Activated CD8-positive, alpha-beta T cell treated with anti-CD3 and anti-CD28 coated beads for 36 hours (primary cell): ENCODE measurements around the gene INSM1. TPM values are rescaled to one million over a fixed set of nuclear protein-coding genes. Genes with fewer than 3 reads are reported as not detected.

ENCODE experiments used
- ATAC-seq: fragments of 200-7000 bp; cut with Tn5 transposase; one replicate; pipeline ENCODE4 v1.10.0; 2021; ENCODE audit warnings: mild to moderate bottlenecking, moderate library complexity
- CTCF ChIA-PET: fragments of 350-600 bp; sonication (Branson Sonifier 250); formaldehyde crosslinking; loops from one replicate; lab custom pipeline; 2021; ENCODE audit warnings: antibody characterized with exemption; lab: Charles Lee
- POLR2A ChIA-PET: fragments of 350-600 bp; sonication (Branson Sonifier 250); formaldehyde crosslinking; loops from one replicate; lab custom pipeline; 2021; ENCODE audit warnings: antibody characterized with exemption; lab: Charles Lee
- DNase-seq: peaks from one replicate; pipeline ENCODE4 v3.0.0-alpha.2; 2020
- H3K27ac Mint-ChIP-seq: one replicate; pipeline ENCODE4 v1.8.0; 2021; ENCODE audit warnings: mild to moderate bottlenecking, mixed read lengths
- H3K27me3 Mint-ChIP-seq: one replicate; pipeline ENCODE4 v1.8.0; 2021; ENCODE audit warnings: mixed read lengths
- H3K36me3 Mint-ChIP-seq: one replicate; pipeline ENCODE4 v1.8.0; 2021; ENCODE audit warnings: low read depth, mixed read lengths
- H3K4me1 Mint-ChIP-seq: one replicate; pipeline ENCODE4 v1.8.0; 2021; ENCODE audit warnings: low read depth, mixed read lengths
- H3K4me3 Mint-ChIP-seq: one replicate; pipeline ENCODE4 v1.8.0; 2021; ENCODE audit warnings: mild to moderate bottlenecking, moderate library complexity, mixed read lengths
- H3K9me3 Mint-ChIP-seq: one replicate; pipeline ENCODE4 v1.8.0; 2021; ENCODE audit warnings: mixed read lengths
- intact Hi-C: fragments of 100-400 bp; cut with micrococcal nuclease; formaldehyde crosslinking; loops from one replicate; pipeline ENCODE4 v1.10.0; 2022
- total RNA-seq, 2 experiments: library from RNA; stranded (reverse); gene quantifications; one replicate each; pipeline ENCODE4 v1.2.3, GENCODE V29; 2021
- TF ChIP-seq, protein P1 (sequence below): fragments of 200-600 bp; IDR thresholded peaks from one replicate; pipeline ENCODE4 v1.8.0; 2022; ENCODE audit warnings: antibody characterized with exemption, mild to moderate bottlenecking

Gene INSM1
- total RNA-seq, 2 experiments from 2014 or later, result 0.76 to 0.99 TPM

DNA sequence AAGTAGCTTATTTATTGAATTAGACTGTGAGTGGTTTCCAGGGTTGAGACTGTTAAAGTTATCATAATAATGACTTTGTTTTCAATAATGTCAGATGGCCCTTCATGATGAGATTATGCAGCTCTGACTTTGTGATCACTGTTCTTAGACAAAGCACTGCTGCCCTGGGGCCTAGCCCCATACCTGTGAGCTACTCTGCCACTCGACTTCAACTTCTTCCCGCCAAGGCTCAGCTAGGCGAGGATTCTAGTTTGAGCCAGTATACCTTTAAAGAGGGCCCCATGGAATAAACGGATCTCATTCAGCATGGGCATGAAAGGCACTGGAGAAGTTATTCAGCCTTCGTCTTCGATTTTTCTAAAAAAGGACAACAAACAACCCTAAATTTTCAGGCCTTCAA is 45.0 kb upstream of the INSM1 start:
- ChIA-PET CTCF (no interaction called here), POLR2A (no interaction called here)
- TF ChIP-seq, protein P1, sequence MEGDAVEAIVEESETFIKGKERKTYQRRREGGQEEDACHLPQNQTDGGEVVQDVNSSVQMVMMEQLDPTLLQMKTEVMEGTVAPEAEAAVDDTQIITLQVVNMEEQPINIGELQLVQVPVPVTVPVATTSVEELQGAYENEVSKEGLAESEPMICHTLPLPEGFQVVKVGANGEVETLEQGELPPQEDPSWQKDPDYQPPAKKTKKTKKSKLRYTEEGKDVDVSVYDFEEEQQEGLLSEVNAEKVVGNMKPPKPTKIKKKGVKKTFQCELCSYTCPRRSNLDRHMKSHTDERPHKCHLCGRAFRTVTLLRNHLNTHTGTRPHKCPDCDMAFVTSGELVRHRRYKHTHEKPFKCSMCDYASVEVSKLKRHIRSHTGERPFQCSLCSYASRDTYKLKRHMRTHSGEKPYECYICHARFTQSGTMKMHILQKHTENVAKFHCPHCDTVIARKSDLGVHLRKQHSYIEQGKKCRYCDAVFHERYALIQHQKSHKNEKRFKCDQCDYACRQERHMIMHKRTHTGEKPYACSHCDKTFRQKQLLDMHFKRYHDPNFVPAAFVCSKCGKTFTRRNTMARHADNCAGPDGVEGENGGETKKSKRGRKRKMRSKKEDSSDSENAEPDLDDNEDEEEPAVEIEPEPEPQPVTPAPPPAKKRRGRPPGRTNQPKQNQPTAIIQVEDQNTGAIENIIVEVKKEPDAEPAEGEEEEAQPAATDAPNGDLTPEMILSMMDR, result no peak
- no peaks in the 10 kb centered on the region for H3K4me1 Mint-ChIP-seq
- H3K36me3 Mint-ChIP-seq, result no peaks in the 10 kb centered on the region
- no peak overlapping the region for H3K4me3 Mint-ChIP-seq
- H3K27me3 Mint-ChIP-seq, result peaks cover 7% of the 10 kb centered on the region
- DNase-seq (no peak), ATAC-seq (no peak)
- no peaks in the 10 kb centered on the region for H3K9me3 Mint-ChIP-seq
- no peak overlapping the region for H3K27ac Mint-ChIP-seq
- intact Hi-C loops, result no loop called here

DNA sequence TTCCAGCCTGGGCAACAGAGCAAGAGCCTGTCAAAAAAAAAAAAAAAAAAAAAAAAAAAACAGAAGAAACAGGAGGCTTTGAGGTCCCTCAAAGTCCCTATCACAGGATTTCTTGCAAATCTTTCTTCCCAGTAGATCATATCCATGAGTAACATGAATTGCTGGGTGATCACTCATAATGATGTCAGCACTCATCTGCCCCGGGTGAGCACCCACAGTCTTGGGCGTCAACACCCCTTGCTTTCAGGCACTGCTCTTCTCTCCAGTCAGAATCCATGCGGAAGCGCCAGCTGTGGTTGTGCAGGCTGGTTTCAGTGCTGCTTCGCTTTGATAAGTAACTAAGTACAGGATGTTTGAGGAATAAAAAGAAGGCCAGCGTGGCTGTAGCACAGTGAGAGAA is 40.2 kb upstream of the INSM1 start:
- ChIA-PET POLR2A (interaction anchor here (1.0 kb wide), 1 partner anchor 14 kb away, joined by 3 read pairs; no protein-coding TSS in a partner anchor), CTCF (no interaction called here)
- Mint-ChIP-seq H3K9me3 (no peaks in the 10 kb centered on the region), H3K27me3 (peaks cover 6% of the 10 kb centered on the region), H3K27ac (no peak overlapping the region), H3K4me3 (no peak overlapping the region), H3K36me3 (no peaks in the 10 kb centered on the region), H3K4me1 (no peaks in the 10 kb centered on the region)
- ATAC-seq, result no peak
- intact Hi-C loops, result no loop called here
- TF ChIP-seq, protein P1, result no peak
- no peak for DNase-seq

DNA sequence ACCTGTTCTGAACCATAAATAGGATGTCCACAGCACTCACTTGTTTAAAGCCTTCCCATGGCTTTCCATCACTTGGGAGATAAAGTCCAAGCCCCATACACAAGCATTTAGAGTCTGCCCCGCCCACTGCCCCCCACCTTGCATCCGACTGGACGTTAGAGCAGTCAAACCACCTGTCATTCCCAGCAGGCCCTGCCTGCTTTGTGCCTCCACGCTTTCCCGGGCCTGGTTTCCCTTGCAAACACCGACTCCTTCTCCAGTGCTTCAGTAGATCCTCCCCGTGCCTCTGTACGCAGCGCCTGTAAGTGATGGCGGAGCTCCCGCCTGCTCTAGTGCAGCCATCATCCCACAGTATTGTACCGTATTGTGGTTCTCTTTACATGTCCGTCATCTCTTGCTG is 38.3 kb upstream of the INSM1 start:
- peaks cover under 1% of the 10 kb centered on the region for H3K4me1 Mint-ChIP-seq
- TF ChIP-seq, protein P1, result no peak
- H3K4me3 Mint-ChIP-seq, result no peak overlapping the region
- intact Hi-C loops, result no loop called here
- no peak overlapping the region for H3K27ac Mint-ChIP-seq
- no peaks in the 10 kb centered on the region for H3K36me3 Mint-ChIP-seq
- no peaks in the 10 kb centered on the region for H3K9me3 Mint-ChIP-seq
- DNase-seq (no peak), ATAC-seq (no peak)
- peaks cover 11% of the 10 kb centered on the region for H3K27me3 Mint-ChIP-seq
- POLR2A ChIA-PET, result no interaction called here
- CTCF ChIA-PET, result no interaction called here

DNA sequence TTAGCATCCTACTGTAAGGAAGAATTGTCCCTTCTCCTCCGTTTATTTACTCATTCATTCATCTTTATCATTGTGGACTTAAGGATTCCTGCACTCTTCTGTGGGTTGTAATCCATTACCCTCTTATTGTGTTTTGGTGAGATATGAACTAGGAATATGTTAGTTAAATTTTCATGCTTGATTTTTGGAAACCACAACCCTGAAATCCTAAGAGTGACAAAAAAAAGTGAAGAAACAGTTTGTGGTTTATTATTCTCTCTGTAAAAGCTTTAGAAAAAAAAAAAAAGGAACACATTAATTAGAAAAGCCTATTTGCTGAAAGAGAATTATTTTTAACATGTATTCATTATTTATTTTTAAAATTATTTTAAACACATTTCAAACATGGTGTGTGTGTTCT is 36.7 kb upstream of the INSM1 start:
- Mint-ChIP-seq H3K27ac (no peak overlapping the region), H3K4me1 (peaks cover 3% of the 10 kb centered on the region), H3K4me3 (no peak overlapping the region), H3K36me3 (no peaks in the 10 kb centered on the region), H3K9me3 (peaks cover 2% of the 10 kb centered on the region), H3K27me3 (peaks cover 8% of the 10 kb centered on the region)
- CTCF ChIA-PET, result no interaction called here
- ATAC-seq (no peak), DNase-seq (no peak)
- POLR2A ChIA-PET, result interaction anchor here (1.0 kb wide), 1 partner anchor 22 kb away, joined by 3 read pairs; no protein-coding TSS in a partner anchor
- intact Hi-C loops, result no loop called here
- TF ChIP-seq, protein P1, result no peak

DNA sequence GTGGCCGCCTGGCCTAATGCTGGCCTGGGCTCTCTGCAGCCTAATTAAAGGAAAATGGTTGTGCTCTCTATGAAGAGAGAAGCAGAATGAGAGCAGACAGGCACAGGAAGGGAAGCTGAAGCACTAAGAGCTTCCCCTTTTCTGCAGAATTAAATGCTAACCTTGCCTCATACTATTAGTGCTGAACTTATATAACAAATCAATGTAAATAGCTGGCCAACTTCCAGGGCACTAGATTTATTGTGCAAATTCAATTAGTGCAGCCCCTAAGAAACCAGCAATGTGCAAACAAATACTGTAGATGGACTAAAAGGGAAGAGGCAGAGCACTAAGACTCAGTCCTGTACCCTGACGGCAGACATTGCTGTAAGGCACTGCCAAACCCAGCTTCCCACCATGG is 36.1 kb upstream of the INSM1 start:
- Mint-ChIP-seq H3K4me1 (peaks cover 3% of the 10 kb centered on the region), H3K9me3 (peaks cover 2% of the 10 kb centered on the region), H3K27ac (no peak overlapping the region), H3K36me3 (no peaks in the 10 kb centered on the region), H3K27me3 (peaks cover 8% of the 10 kb centered on the region), H3K4me3 (no peak overlapping the region)
- TF ChIP-seq, protein P1, result no peak
- POLR2A ChIA-PET, result no interaction called here
- ATAC-seq (no peak), DNase-seq (no peak)
- CTCF ChIA-PET, result no interaction called here
- intact Hi-C loops, result no loop called here
